Parathyroid adenoma (tissue), 2 donors: ENCODE results near the gene EIF3A.

Experiments used
- H2AFZ ChIP-seq: fragments of 300-600 bp; sonication (generic); one replicate; pipeline ENCODE4 v1.7.0; 2017; ENCODE audit warnings: antibody characterized with exemption, mild to moderate bottlenecking
- H3K27ac ChIP-seq: fragments of 300-600 bp; sonication (generic); one replicate; pipeline ENCODE4 v1.7.0; 2017
- H3K27me3 ChIP-seq: fragments of 300-600 bp; sonication (generic); one replicate; pipeline ENCODE4 v1.7.0; 2017; ENCODE audit warnings: low read length; ENCODE audit not compliant: control insufficient read depth, insufficient read depth
- H3K36me3 ChIP-seq: fragments of 300-600 bp; sonication (generic); one replicate; pipeline ENCODE4 v1.7.0; 2017; ENCODE audit warnings: low read length; ENCODE audit not compliant: control insufficient read depth, insufficient read depth
- H3K4me1 ChIP-seq: fragments of 300-600 bp; sonication (generic); one replicate; pipeline ENCODE4 v1.7.0; 2017; ENCODE audit warnings: control low read depth
- H3K4me2 ChIP-seq: fragments of 300-600 bp; sonication (generic); one replicate; pipeline ENCODE4 v1.7.0; 2017; ENCODE audit warnings: low read length
- H3K4me3 ChIP-seq: fragments of 300-600 bp; sonication (generic); one replicate; pipeline ENCODE4 v1.7.0; 2017; ENCODE audit warnings: low read depth, low read length
- H3K79me2 ChIP-seq: fragments of 300-600 bp; sonication (generic); one replicate; pipeline ENCODE4 v1.7.0; 2017; ENCODE audit warnings: control low read depth
- H3K9ac ChIP-seq: fragments of 300-600 bp; sonication (generic); one replicate; pipeline ENCODE4 v1.7.0; 2017; ENCODE audit warnings: mild to moderate bottlenecking
- H3K9me3 ChIP-seq: fragments of 300-600 bp; sonication (generic); one replicate; pipeline ENCODE4 v1.7.0; 2017; ENCODE audit warnings: low read length; ENCODE audit not compliant: control insufficient read depth
- TF ChIP-seq, protein P1 (sequence below): fragments of 300-600 bp; sonication (generic); IDR thresholded peaks from one replicate; pipeline ENCODE4 v1.7.0; 2017; ENCODE audit warnings: antibody characterized with exemption, mild to moderate bottlenecking
- donor health status: primary hyperparathyroidism.

Gene EIF3A

DNA sequence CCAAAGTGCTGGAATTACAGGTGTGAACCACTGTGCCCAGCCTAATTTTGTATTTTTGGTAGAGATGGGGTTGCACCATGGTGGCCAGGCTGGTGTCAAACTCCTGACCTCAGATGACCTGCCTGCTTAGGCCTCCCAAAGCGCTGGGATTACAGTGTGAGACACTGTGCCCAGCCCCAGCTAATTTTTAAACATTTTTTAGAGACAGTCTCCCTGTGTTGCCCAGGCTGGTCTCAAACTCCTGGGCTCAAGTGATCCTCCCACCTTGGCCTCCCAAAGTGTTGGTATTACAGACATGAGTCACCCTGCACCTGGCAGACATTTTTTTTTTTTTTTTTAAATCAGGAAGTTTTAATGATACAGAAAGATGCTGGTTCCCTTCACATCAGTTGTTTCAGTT lies 38.8 kb upstream of the EIF3A start:
- H3K9me3 ChIP-seq: no peaks in the 10 kb centered on the region
- no peak overlapping the region for H3K4me2 ChIP-seq
- no peak overlapping the region for H3K4me3 ChIP-seq
- H3K9ac ChIP-seq: no peak overlapping the region
- H3K4me1 ChIP-seq: no peaks in the 10 kb centered on the region
- no peaks in the 10 kb centered on the region for H3K27me3 ChIP-seq
- H3K36me3 ChIP-seq: no peaks in the 10 kb centered on the region
- H3K27ac ChIP-seq: no peak overlapping the region
- no peaks in the 10 kb centered on the region for H3K79me2 ChIP-seq
- TF ChIP-seq, protein P1, sequence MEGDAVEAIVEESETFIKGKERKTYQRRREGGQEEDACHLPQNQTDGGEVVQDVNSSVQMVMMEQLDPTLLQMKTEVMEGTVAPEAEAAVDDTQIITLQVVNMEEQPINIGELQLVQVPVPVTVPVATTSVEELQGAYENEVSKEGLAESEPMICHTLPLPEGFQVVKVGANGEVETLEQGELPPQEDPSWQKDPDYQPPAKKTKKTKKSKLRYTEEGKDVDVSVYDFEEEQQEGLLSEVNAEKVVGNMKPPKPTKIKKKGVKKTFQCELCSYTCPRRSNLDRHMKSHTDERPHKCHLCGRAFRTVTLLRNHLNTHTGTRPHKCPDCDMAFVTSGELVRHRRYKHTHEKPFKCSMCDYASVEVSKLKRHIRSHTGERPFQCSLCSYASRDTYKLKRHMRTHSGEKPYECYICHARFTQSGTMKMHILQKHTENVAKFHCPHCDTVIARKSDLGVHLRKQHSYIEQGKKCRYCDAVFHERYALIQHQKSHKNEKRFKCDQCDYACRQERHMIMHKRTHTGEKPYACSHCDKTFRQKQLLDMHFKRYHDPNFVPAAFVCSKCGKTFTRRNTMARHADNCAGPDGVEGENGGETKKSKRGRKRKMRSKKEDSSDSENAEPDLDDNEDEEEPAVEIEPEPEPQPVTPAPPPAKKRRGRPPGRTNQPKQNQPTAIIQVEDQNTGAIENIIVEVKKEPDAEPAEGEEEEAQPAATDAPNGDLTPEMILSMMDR: no peak
- no peak overlapping the region for H2AFZ ChIP-seq

DNA sequence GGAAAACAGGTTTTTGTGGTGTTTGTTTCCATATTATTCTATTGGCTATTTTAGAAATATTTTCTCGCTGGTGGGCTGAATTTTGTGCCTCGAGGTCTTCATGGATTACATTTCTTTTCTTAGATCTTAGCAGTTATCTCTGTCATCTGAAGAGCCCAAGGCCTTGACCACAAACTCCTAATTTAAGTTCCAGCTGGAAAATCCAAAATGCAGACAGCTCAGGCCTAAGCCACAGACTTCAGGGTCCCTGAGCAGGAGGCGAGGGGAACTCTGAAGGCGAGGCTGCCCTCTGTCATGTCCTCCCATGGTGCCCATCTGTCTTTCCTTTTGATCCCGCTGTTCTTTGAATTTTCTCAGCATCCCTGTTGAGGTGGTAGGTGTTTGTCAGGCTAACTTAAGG lies 37.6 kb upstream of the EIF3A start:
- no peak overlapping the region for H3K4me2 ChIP-seq
- H3K27ac ChIP-seq: no peak overlapping the region
- no peak overlapping the region for H2AFZ ChIP-seq
- H3K27me3 ChIP-seq: no peaks in the 10 kb centered on the region
- H3K79me2 ChIP-seq: no peaks in the 10 kb centered on the region
- no peak overlapping the region for H3K9ac ChIP-seq
- TF ChIP-seq, protein P1: no peak
- H3K9me3 ChIP-seq: no peaks in the 10 kb centered on the region
- H3K36me3 ChIP-seq: no peaks in the 10 kb centered on the region
- no peak overlapping the region for H3K4me3 ChIP-seq
- peaks cover 3% of the 10 kb centered on the region for H3K4me1 ChIP-seq

DNA sequence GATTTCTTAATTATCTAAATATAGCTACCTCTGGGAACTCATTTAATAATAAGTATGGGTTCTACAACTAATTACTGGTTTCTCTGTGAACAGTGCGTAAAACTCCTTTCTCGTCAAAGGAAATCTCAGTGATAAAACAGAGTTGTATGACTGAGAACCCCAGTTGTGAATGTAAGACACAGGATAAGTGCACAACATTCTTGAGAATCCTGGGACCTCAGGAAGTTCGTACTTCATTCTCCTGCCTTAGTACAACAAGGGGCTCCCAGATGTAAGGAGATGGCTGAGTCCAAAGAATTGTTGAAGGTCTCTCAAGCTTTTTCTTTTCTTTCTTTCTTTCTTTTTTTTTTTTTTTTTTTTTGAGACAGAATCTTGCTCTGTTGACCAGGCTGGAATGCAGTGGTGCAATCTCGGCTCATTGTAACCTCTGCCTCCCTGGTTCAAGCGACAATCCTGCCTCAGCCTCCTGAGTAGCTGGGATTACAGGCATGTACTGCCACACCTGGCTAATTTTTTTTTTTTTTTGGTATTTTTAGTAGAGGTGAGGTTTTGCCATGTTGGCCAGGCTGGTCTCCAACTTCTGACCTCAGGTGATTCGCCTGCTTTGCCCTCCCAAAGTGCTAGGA lies 35.8 kb upstream of the EIF3A start:
- no peaks in the 10 kb centered on the region for H3K27me3 ChIP-seq
- no peaks in the 10 kb centered on the region for H3K36me3 ChIP-seq

DNA sequence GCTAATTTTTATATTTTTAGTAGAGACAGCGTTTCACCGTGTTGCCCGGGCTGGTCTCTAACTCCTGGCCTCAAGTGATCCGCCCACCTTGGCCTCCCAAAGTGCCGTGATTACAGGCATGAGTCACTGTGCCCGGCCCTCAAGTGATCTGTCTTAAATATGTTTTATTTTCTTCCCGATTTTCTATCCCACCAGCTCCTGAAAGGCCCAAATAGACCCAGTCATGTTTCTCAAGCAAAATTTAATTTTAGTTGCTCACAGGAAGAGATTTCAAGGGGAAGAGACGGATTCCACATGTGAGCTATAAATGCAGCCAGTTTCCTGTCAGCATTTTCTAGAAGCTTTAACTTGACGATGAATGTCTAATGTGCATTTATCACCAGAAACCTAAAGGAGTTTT lies 35.3 kb upstream of the EIF3A start:
- Histone ChIP-seq H3K27ac (no peak overlapping the region), H3K4me2 (no peak overlapping the region), H3K27me3 (no peaks in the 10 kb centered on the region), H3K36me3 (no peaks in the 10 kb centered on the region), H3K4me1 (peaks cover 3% of the 10 kb centered on the region), H3K79me2 (no peaks in the 10 kb centered on the region), H2AFZ (no peak overlapping the region), H3K4me3 (no peak overlapping the region), H3K9ac (no peak overlapping the region), H3K9me3 (no peaks in the 10 kb centered on the region)
- TF ChIP-seq, protein P1: no peak

More for the DNA sequence above, 35.8 kb upstream of the EIF3A start:
- no peaks in the 10 kb centered on the region for H3K9me3 ChIP-seq
- TF ChIP-seq, protein P1: no peak
- H2AFZ ChIP-seq: no peak overlapping the region
- H3K4me3 ChIP-seq: no peak overlapping the region
- H3K27ac ChIP-seq: no peak overlapping the region
- H3K9ac ChIP-seq: no peak overlapping the region
- peaks cover 3% of the 10 kb centered on the region for H3K4me1 ChIP-seq
- no peak overlapping the region for H3K4me2 ChIP-seq
- no peaks in the 10 kb centered on the region for H3K79me2 ChIP-seq
